Peyer's patch (tissue), 4 donors: ENCODE results near the gene SLC6A15. TPM values are rescaled to one million over a fixed set of nuclear protein-coding genes. Genes with fewer than 3 reads are reported as not detected.

ENCODE experiments used
- DNase-seq, 3 donors: peaks; one replicate each; pipeline ENCODE4 v3.0.0-alpha.2; 2017 to 2019
- H3K27ac ChIP-seq, 4 donors: fragments of 200-600 bp; sonication (generic); one replicate each; pipeline ENCODE4 v1.5.1; 2016 to 2019
- H3K27me3 ChIP-seq, 2 donors: fragments of 200-600 bp; sonication (generic); one replicate each; pipeline ENCODE4 v1.5.1; 2019
- H3K36me3 ChIP-seq, 3 donors: fragments of 200-600 bp; sonication (generic); one replicate each; pipeline ENCODE4 v1.5.1; 2016 to 2019
- H3K4me1 ChIP-seq, 4 donors: fragments of 200-600 bp; sonication (generic); one replicate each; pipeline ENCODE4 v1.5.1; 2016 to 2019
- H3K4me3 ChIP-seq, 4 donors: fragments of 200-600 bp; sonication (generic); 1 replicate in 3 of 4; 2 replicates in 1 of 4; pipeline ENCODE4 v1.5.1; 2016 to 2019; ENCODE audit warnings: mild to moderate bottlenecking in 1 of 4
- H3K9me3 ChIP-seq, 4 donors: fragments of 200-600 bp; sonication (generic); one replicate each; pipeline ENCODE4 v1.5.1; 2016 to 2019; ENCODE audit warnings: mild to moderate bottlenecking in 1 of 4
- CTCF ChIP-seq, 6 experiments: fragments of 450-650 bp in 4 of 6; fragments of 200-600 bp in 2 of 6; sonication (generic) in 1 of 6; IDR thresholded peaks; one replicate each; pipeline ENCODE4 v1.5.1; 2017 to 2019; ENCODE audit warnings: antibody characterized with exemption in 6 of 6, mild to moderate bottlenecking in 3 of 6, moderate library complexity in 1 of 6
- POLR2A ChIP-seq, 2 donors: fragments of 450-650 bp; IDR thresholded peaks; one replicate each; pipeline ENCODE4 v1.5.1; 2017; ENCODE audit warnings: antibody characterized with exemption in 2 of 2, mild to moderate bottlenecking in 2 of 2, moderate library complexity in 2 of 2
- total RNA-seq, 4 donors: library from RNA; depleted of rRNA; stranded (reverse); fragments of >200 nt; gene quantifications; one replicate each; pipeline ENCODE4 v1.1.0, GENCODE V29; 2016

Gene SLC6A15
- total RNA-seq, 4 donors from 2014 or later: 0.80 to 1.4 TPM; not detected in 2

GRCh38 chr12:84874125-84874824 is 38.3 kb downstream of the SLC6A15 start:
- DNase-seq: no peak

GRCh38 chr12:84862186-84862585 is 50.4 kb downstream of the SLC6A15 start:
- Histone ChIP-seq H3K9me3 (no peaks in the 10 kb centered on the region), H3K4me3 (no peak overlapping the region), H3K4me1 (no peaks in the 10 kb centered on the region), H3K36me3 (no peaks in the 10 kb centered on the region), H3K27me3 (no peaks in the 10 kb centered on the region), H3K27ac (no peak overlapping the region)
- no peak for DNase-seq
- TF ChIP-seq CTCF (IDR thresholded peaks at IDR 0.05) (no peak), POLR2A (IDR thresholded peaks at IDR 0.05) (no peak)

More at GRCh38 chr12:84874125-84874824, 38.3 kb downstream of the SLC6A15 start:
- Histone ChIP-seq H3K27ac (no peak overlapping the region), H3K36me3 (no peaks in the 10 kb centered on the region), H3K4me3 (no peak overlapping the region), H3K4me1 (no peaks in the 10 kb centered on the region), H3K9me3 (no peaks in the 10 kb centered on the region), H3K27me3 (no peaks in the 10 kb centered on the region)
- TF ChIP-seq CTCF (IDR thresholded peaks at IDR 0.05) (peak; percentile 21 to 86 (median 66)), POLR2A (IDR thresholded peaks at IDR 0.05) (no peak)

- H3K4me3 ChIP-seq: no peak overlapping the region
- H3K4me1 ChIP-seq: no peaks in the 10 kb centered on the region
- no peak overlapping the region for H3K27ac ChIP-seq
- H3K27me3 ChIP-seq: no peaks in the 10 kb centered on the region
- TF ChIP-seq CTCF (IDR thresholded peaks at IDR 0.05) (no peak), POLR2A (IDR thresholded peaks at IDR 0.05) (no peak)
- H3K9me3 ChIP-seq: no peaks in the 10 kb centered on the region
- no peak for DNase-seq
- H3K36me3 ChIP-seq: no peaks in the 10 kb centered on the region
Measured at GRCh38 chr12:84860718-84861117, 51.9 kb downstream of the SLC6A15 start.

- TF ChIP-seq POLR2A (IDR thresholded peaks at IDR 0.05) (no peak), CTCF (IDR thresholded peaks at IDR 0.05) (no peak)
- DNase-seq: no peak
Measured at GRCh38 chr12:84858796-84859195, 53.8 kb downstream of the SLC6A15 start.

GRCh38 chr12:84857525-84858208 is 54.9 kb downstream of the SLC6A15 start:
- Histone ChIP-seq H3K27me3 (no peaks in the 10 kb centered on the region), H3K36me3 (no peaks in the 10 kb centered on the region), H3K4me3 (no peak overlapping the region), H3K27ac (no peak overlapping the region), H3K4me1 (no peaks in the 10 kb centered on the region), H3K9me3 (no peaks in the 10 kb centered on the region)
- TF ChIP-seq POLR2A (IDR thresholded peaks at IDR 0.05) (no peak), CTCF (IDR thresholded peaks at IDR 0.05) (no peak)
- DNase-seq: no peak

More at GRCh38 chr12:84858796-84859195, 53.8 kb downstream of the SLC6A15 start:
- H3K36me3 ChIP-seq: no peaks in the 10 kb centered on the region
- no peaks in the 10 kb centered on the region for H3K27me3 ChIP-seq
- no peak overlapping the region for H3K27ac ChIP-seq
- H3K9me3 ChIP-seq: no peaks in the 10 kb centered on the region
- H3K4me1 ChIP-seq: no peaks in the 10 kb centered on the region
- H3K4me3 ChIP-seq: no peak overlapping the region
